NCI-H2029 treated with DMSO at 0.1 percent for 48 hours (cell line): ENCODE data around the gene PDSS1.

Experiments used
- DNase-seq: peaks from one replicate; lab custom pipeline; 2025; lab: John Stamatoyannopoulos, UW

PDSS1 gene

DNA sequence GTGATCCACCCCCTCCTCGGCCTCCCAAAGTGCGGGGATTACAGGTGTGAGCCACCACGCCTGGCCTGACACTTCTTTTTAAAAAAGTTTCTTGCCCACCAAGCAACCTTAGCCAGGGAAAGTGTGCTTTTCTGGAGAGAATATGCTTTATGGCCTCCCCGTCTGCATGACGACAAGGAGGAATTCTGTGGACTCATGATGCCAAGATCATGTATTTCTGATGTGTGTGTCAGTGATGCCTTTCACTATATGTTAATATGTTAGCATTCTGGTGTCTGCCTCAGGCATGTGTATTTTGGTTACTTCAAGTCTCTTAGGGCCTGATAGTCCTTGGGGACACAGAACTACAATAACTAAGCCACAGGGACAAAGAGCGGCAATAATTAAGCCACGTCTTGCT, 2.1 kb downstream of the PDSS1 start:
- DNase-seq, result no peak

GRCh38 chr10:26700884-26701630, 3.6 kb downstream of the PDSS1 start:
- DNase-seq, result no peak

- no peak for DNase-seq
Measured at GRCh38 chr10:26703096-26703495, 5.6 kb downstream of the PDSS1 start.

GRCh38 chr10:26703974-26704373, 6.5 kb downstream of the PDSS1 start:
- DNase-seq, result no peak

DNA sequence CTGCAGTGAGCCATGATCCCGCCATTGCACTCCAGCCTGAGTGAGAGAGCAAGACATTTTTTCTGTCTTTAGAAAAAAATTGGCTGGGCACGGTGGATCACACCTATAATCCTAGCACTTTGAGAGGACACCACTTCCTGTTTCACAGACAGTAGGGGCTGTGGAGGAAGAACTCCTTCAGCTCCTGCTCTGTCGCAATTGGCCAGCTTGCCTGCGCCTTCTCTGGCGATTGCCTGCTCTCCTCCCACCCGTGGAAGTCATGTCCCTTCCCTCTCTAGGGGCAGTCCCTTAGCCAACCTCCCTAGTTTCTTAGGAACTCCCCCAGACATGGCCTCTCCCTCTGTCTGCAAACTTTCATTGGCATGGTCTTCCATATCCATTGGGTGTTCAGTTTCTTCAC, 8.7 kb downstream of the PDSS1 start:
- DNase-seq, result no peak

DNA sequence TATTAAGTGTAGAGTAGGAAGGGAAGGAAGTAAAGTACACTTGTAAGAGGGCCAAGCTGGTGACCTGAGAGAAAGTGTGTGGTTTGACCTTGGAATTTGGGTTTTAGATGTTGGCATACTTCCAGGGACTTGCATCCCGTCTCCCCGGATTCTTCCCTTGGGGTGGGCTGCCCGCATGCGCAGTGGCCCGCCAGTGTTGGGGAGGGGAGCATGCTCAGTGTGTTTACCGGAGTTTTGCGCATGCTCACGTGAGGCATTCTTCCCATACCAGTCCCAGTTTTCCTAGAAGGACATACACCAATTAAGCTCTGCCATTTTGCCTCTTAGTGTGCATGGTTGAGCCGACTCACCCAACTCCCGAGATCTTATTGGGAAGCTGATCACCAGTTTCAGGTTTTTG, 9.4 kb downstream of the PDSS1 start:
- no peak for DNase-seq

DNA sequence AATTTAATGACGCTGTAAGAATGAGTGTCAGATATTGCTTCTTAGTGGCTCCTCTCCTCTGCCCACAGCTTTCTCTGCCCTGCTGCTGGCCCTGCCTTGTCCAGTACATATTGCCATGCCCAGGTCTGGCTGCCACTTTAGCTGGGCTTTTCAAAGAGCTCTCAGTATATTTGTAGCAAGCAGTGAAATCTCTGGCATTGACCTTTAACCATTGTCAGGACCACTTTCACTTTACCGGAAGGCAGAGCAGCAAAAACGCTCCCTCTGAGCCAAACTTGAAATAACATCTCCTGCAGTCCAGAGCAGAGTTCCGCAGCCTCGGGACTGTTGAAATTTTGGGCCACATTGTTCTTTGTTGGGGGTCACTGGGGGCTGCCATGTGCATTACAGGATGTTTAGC, 13.8 kb downstream of the PDSS1 start:
- no peak for DNase-seq

DNA sequence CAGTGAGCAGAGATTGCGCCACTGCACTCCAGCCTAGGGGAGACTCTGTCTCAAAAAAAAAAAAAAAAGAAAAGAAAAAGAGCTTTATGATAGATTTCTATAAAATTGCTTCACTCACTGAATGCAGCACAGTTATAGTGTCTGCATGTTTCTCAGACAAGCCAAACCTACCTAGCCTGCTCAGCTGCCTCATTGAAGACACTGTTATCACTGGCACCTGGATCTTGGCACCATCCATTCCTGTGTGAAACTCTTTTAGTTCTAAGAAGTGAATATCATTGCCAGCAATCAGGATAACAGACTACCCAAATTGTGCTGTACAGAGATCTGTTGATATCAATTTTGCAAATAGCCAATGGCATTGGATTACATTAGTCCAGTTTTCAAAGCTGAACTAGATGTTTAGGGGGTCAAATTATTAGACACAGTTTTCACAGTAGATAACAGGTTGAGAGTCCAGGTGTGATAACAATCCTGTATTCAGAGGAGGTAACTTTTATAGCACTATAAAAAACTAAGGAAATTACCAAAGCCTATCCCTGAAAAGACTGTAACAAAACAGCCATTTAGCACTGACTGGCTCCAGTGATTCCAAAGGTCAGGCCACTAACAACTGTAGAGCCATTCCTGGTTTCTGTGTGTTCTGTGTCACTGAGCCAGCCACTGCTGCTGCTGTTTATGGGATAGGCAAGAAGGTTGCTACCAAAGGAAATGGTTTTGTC, 17.1 kb downstream of the PDSS1 start:
- DNase-seq, result no peak

DNA sequence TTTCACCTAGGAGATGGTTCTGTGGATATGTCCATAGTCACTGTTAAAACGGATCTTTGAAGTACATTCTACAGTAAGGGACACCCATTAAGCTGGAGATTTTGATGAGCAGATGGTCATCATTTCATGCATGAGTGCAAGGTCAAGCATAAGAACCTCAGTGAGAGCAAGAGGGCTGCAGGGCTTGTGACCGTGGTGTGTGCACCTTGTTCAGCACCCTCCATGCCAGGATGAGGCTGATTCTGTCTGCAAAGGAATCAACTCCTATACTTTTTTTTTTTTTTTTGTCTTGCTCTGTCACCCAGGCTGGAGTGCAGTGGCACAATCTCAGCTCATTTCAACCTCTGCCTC, 17.6 kb downstream of the PDSS1 start:
- DNase-seq, result no peak

DNA sequence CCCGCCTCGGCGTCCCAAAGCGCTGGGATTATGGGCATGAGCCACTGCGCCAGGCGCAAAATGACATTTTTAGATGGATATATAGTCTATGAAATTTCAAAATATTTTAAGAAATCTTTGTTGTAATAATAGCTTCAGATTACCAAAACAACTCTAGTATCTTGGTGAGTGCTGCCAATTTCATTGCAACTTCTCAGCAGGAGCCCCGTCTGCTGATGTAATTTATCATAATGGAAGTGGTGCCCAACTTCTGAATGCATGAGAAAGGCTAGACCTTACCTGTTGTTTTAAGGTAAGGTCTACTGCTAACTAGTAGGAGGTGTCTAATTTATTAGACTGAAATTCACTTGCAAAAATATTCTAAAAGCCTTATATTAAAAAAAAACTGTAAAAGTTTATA, 20.0 kb downstream of the PDSS1 start:
- DNase-seq, result no peak

DNA sequence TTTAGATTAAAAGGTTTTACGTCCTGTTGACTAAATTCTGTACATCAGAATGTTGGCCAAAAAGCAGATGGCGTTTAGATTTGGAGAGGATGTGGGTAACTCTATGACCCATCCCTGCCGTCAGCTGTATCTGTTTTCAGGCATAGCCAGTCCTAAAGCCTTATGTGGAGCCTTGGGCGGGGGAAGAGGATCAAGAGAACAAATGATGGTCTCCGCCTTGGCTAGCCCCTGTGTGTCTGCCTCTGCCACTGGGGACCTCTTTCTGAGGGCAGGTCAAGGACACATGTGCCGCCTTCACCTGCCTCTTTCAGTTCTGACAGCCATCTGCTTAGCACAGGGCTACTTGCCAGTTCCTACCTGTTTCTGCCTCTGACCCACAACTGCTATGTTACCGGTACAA, 24.1 kb downstream of the PDSS1 start:
- DNase-seq, result no peak

GRCh38 chr10:26723016-26723415, 25.5 kb downstream of the PDSS1 start:
- DNase-seq, result no peak

DNA sequence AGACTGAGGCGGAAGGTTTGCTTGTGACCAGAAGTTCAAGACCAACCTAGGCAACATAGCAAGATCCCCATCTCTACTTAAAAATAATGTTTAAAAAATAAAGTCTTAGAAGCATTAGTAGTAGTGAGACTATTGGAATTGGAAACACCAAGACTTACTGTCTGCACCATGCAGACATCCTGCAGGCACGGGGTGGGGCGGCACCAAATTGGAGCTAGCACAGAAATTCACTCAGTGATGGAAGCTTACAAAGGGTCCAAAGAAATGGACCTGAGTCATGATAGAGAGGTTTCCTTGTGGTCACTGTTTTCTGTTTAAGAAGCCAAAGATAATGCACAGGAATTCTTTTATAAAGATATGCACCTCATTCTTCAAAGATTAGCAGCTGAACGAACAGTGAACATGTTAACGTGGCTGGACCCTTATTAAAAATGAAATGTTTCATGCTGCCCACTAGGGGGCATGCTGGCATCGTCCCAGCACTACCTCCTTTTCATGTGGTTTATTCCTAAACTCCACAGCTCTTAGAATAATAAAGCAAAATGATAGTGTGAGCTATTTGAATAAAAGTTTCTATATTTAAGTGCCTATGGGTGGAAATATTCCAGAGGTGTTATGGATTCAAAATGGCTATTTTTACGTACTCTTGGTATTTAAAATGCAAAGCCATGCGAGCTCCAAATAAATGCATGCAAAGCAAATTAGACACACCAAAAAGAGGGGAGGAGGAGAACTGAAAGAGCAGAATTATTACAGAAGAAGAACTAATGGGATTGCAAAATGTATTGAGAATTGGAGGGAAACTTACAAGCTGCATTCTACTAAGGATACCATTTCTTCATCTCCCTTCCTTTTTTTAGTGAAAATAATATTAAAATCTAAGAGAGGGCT, 28.6 kb downstream of the PDSS1 start:
- DNase-seq, result no peak

DNA sequence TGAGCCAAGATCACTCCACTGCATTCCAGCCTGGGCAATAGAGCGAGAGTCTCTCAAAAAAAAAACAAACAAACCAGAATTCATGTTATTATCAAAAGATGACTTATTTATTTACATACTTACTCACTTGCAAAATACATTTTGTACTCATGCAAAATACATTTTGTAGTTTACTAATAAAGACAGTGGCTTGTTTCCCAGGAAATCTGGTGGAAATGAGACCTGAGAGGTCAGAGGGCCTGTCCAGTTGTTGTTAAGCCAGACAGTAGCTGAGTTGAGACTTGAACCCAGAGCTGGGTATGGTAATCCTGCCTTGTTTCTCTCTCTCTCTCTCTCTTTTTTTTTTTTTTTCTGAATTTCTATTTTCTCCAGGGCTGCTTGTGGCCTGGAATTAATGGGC, 29.5 kb downstream of the PDSS1 start:
- DNase-seq, result no peak

GRCh38 chr10:26728957-26729356, 31.5 kb downstream of the PDSS1 start:
- DNase-seq, result no peak

DNA sequence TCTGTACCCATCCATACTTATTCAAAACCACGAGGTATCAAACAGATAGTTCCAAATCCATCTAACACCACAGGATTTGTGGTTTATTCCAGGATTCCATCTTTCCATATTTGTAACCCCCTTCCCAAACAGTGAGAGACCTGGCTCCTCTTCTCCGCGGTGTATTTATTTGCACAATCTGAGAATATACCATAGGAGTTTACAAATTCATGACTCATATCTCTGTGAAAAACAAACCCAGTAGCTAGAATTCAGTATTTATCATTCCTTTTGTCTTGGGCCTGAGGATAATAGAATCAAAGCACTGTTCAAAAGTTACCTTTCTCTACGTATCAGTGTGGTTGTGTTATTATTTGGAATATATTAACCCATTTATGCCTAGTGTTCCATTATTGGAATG, 31.9 kb downstream of the PDSS1 start:
- no peak for DNase-seq

- DNase-seq, result no peak
Measured at GRCh38 chr10:26730552-26730951, 33.1 kb downstream of the PDSS1 start.

- no peak for DNase-seq
Measured at GRCh38 chr10:26733750-26734568, 36.5 kb downstream of the PDSS1 start.

DNA sequence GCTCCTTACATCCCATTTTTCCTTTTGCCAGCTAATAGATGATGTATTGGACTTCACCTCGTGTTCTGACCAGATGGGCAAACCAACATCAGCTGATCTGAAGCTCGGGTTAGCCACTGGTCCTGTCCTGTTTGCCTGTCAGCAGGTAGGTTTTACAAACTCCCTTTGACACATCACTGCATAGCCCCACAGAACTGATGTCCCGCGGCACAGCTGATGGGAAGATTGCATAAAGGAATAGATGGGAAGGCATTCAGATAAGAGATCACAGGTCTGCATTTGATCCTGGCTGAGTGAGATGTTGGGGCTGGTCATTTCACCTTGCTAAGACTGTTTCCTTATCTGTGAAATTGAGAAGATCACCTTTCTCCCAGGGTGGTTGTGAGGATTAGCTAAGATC, 37.9 kb downstream of the PDSS1 start:
- DNase-seq, result no peak

DNA sequence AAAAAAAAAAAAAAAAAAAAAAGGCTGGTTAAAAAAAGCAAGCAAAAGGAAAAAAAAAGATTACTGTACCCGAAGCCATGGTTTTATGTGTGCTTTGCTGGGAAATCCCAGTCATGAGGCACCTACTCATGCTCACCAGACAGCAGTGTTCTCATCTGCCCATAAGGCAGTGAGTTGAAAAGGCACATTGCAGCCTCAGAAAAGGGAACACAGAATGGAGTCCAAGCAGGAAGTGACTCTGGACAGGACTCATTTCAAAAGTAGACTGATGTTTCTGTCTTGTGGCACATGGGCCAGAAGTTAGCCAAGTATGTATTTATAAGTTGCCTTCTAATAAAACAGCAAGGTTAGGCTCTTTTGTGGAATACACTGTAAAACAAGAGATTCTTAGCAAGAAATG, 40.2 kb downstream of the PDSS1 start:
- no peak for DNase-seq

DNA sequence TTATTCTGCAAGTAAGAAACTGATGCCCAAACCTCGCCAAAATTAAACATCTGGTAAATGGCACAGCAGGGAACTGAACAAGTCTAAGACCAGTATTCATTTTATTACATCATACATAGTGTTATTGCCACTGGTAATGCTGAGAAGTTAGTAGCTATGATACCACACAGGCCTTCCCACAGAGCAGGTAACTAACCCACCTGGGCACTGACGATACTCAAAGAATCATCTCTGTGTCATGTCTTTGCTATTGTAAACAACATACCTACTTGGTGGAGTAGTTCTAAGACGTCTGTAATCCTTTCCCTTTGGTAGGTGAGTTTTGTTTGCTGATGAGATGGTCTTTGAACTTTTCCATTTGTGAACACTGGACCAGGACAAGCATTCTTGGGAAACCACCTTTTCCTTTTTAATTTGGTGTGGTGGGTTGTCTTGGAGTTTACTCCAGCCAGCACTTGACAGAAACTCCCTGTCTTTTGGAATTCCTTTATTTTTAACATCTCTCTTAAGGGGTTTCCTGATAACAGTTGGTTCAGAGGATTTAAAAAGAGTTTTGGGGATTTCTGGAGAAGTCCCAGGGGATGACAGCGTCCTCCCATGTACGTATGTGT, 40.9 kb downstream of the PDSS1 start:
- no peak for DNase-seq
